Parathyroid adenoma (tissue), 2 donors: Measurements from ENCODE around the gene PTGES2.
"Not testable (repeated sequence)": the region's sequence is repeated elsewhere in the genome, so short reads cannot be mapped to it uniquely, and the experiment has no call there.

ENCODE experiments used
- H2AFZ ChIP-seq: fragments of 300-600 bp; sonication (generic); one replicate; pipeline ENCODE4 v1.7.0; 2017; ENCODE audit warnings: antibody characterized with exemption, mild to moderate bottlenecking
- H3K27ac ChIP-seq: fragments of 300-600 bp; sonication (generic); one replicate; pipeline ENCODE4 v1.7.0; 2017
- H3K27me3 ChIP-seq: fragments of 300-600 bp; sonication (generic); one replicate; pipeline ENCODE4 v1.7.0; 2017; ENCODE audit warnings: low read length; ENCODE audit not compliant: control insufficient read depth, insufficient read depth
- H3K36me3 ChIP-seq: fragments of 300-600 bp; sonication (generic); one replicate; pipeline ENCODE4 v1.7.0; 2017; ENCODE audit warnings: low read length; ENCODE audit not compliant: control insufficient read depth, insufficient read depth
- H3K4me1 ChIP-seq: fragments of 300-600 bp; sonication (generic); one replicate; pipeline ENCODE4 v1.7.0; 2017; ENCODE audit warnings: control low read depth
- H3K4me2 ChIP-seq: fragments of 300-600 bp; sonication (generic); one replicate; pipeline ENCODE4 v1.7.0; 2017; ENCODE audit warnings: low read length
- H3K4me3 ChIP-seq: fragments of 300-600 bp; sonication (generic); one replicate; pipeline ENCODE4 v1.7.0; 2017; ENCODE audit warnings: low read depth, low read length
- H3K79me2 ChIP-seq: fragments of 300-600 bp; sonication (generic); one replicate; pipeline ENCODE4 v1.7.0; 2017; ENCODE audit warnings: control low read depth
- H3K9ac ChIP-seq: fragments of 300-600 bp; sonication (generic); one replicate; pipeline ENCODE4 v1.7.0; 2017; ENCODE audit warnings: mild to moderate bottlenecking
- H3K9me3 ChIP-seq: fragments of 300-600 bp; sonication (generic); one replicate; pipeline ENCODE4 v1.7.0; 2017; ENCODE audit warnings: low read length; ENCODE audit not compliant: control insufficient read depth
- CTCF ChIP-seq: fragments of 300-600 bp; sonication (generic); IDR thresholded peaks from one replicate; pipeline ENCODE4 v1.7.0; 2017; ENCODE audit warnings: antibody characterized with exemption, mild to moderate bottlenecking
- donor health status: primary hyperparathyroidism.

The PTGES2 gene

DNA sequence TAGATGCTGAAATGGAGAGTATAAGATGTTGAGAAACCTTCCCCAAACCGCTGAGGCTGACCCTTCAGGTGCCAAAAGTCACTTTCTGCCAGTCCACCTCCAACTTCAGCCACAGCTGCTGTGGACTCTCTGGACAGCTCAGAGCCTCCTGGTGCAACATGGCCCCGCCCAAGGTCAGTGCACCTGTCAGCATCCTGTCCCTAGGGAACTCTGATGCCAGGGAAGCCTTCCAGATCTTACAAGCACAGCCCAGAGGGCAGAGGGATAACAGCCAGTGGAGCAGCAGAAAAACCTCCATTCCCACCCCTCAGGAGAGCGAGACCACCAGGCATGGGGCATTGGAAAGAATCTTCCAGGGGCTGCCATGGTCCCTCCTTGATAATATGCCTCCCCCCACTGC lies 10.5 kb upstream of the PTGES2 start:
- Histone ChIP-seq H3K27me3 (no peaks in the 10 kb centered on the region), H3K36me3 (no peaks in the 10 kb centered on the region), H3K9ac (no peak overlapping the region), H3K4me2 (no peak overlapping the region), H3K4me1 (no peaks in the 10 kb centered on the region), H2AFZ (no peak overlapping the region), H3K79me2 (no peaks in the 10 kb centered on the region), H3K9me3 (no peaks in the 10 kb centered on the region), H3K27ac (no peak overlapping the region), H3K4me3 (no peak overlapping the region)
- TF ChIP-seq CTCF, result no peak

DNA sequence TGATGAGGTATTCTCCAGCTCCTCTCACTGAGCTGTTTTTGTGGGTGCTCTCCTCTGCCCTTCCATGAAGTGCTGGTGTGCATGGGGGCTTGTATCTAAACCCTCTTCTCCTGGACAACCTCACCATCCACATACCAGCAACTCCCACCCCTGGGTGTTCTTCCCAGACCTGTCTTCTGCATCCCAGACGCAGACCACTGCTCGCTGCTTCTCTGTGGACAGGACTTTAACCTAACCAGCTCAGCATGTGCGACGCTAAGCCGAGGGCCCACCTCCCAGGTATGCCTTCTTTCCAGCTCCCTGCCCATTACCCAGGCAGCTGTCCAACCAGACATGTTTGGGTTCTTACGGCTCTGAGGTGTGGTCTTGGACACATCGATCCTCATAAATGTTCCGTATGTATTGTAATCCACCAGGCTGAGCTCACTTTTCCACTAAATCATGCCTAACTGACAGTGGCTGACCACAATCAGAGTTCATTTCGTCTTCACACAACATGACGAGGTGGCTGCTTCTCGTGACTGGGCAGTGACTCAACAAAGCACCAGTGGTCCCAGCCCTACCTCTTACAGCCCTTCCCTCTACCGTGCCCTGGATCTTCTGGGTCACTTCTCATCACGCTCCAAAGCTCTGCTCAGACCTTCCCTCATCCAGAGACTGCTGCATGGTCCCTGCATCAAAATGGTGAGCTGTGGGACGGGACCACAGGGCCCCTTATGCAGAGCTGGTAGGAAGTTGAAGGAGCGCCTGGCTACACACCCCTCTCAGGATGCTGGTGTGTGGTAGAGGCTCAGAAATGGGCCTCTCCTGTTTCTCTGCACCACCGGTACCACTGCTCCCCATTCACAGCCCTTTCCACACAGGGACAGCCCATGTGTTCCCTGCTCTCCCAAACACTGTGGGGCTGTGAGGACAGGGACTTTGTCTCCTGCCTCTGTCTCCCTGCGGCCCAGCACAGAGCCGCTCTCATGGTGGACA lies 9.6 kb upstream of the PTGES2 start:
- TF ChIP-seq CTCF, result no peak
- Histone ChIP-seq H3K9ac (no peak overlapping the region), H3K9me3 (no peaks in the 10 kb centered on the region), H3K4me3 (no peak overlapping the region), H3K27me3 (no peaks in the 10 kb centered on the region), H3K4me1 (no peaks in the 10 kb centered on the region), H3K36me3 (no peaks in the 10 kb centered on the region), H2AFZ (no peak overlapping the region), H3K79me2 (no peaks in the 10 kb centered on the region), H3K4me2 (no peak overlapping the region), H3K27ac (no peak overlapping the region)

DNA sequence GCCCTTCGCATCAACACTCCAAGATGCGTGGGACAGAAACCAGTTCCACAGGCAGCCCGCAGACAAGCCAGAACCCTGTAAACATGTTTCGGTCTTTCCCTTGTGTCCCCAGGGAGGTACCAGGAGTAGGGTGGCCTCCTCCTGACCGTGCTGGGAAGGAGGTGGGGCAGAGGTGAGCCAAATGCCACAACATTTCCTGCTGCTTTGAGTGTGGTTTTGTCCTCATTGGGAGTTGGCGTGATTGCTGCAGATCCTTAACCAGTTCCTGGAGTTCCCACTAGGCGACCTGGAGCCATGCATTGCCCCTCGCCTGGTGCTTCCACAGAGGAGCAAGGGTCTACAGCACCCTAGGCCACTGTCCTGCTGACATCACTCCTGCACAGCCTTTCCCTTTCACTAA lies 8.0 kb upstream of the PTGES2 start:
- not testable (repeated sequence) for H3K9me3 ChIP-seq

GRCh38 chr9:128132139-128132538 lies 4.6 kb upstream of the PTGES2 start:
- H3K9me3 ChIP-seq, H3K27ac ChIP-seq, H3K4me2 ChIP-seq, H3K36me3 ChIP-seq, H3K79me2 ChIP-seq, H3K4me3 ChIP-seq, H3K27me3 ChIP-seq, H2AFZ ChIP-seq, H3K4me1 ChIP-seq, H3K9ac ChIP-seq: not testable (repeated sequence)

More for the DNA sequence above, 8.0 kb upstream of the PTGES2 start:
- not testable (repeated sequence) for H3K27ac ChIP-seq, H3K4me3 ChIP-seq, H3K9ac ChIP-seq, H3K79me2 ChIP-seq, H3K27me3 ChIP-seq, H2AFZ ChIP-seq, H3K36me3 ChIP-seq, H3K4me2 ChIP-seq, H3K4me1 ChIP-seq

DNA sequence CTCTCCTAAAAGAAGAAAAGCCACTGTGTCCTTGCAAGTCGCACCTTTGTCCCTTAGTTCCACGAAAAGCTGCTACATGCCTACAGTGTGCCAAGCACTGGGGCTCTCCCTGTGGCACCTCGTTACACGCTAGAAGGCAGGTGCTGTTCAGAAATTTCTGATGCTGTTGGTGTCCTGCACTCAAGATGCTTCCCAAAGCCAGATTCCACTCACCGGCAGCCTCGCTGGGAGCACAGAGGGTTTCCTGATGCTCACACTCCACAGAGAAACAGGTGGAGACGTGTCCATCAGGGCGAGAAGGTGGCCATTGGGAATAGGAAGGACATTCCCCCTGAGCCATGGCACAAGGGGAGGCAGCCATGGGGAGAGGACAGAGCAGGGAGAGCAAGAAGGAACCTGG lies 3.8 kb upstream of the PTGES2 start:
- H3K4me2 ChIP-seq, H3K79me2 ChIP-seq, H3K36me3 ChIP-seq, H3K4me3 ChIP-seq, H3K9ac ChIP-seq, H3K27ac ChIP-seq, H3K4me1 ChIP-seq, H3K27me3 ChIP-seq, H3K9me3 ChIP-seq, H2AFZ ChIP-seq: not testable (repeated sequence)

- not testable (repeated sequence) for H2AFZ ChIP-seq, H3K27me3 ChIP-seq, H3K27ac ChIP-seq, H3K4me2 ChIP-seq, H3K9ac ChIP-seq, H3K4me3 ChIP-seq, H3K4me1 ChIP-seq, H3K9me3 ChIP-seq, H3K79me2 ChIP-seq, H3K36me3 ChIP-seq
These were observed 3.1 kb upstream of the PTGES2 start for GRCh38 chr9:128130651-128131050.
